Stimulated activated CD8-positive, alpha-beta memory T cell treated with anti-CD3 and anti-CD28 coated beads, Interleukin-4, amount 100 ng/mL, for 4 hours (primary cell): Measurements from ENCODE around the gene FBLN1.
"Not testable (repeated sequence)": the region's sequence is repeated elsewhere in the genome, so short reads cannot be mapped to it uniquely, and the experiment has no call there.

ENCODE experiments used
- DNase-seq, 2 donors: peaks; one replicate each; pipeline ENCODE4 v3.0.0-alpha.2; 2020; ENCODE audit warnings: low read depth in 2 of 2, low spot score in 1 of 2

The FBLN1 gene

GRCh38 chr22:45525480-45525879 lies 22.8 kb downstream of the FBLN1 start:
- no peak for DNase-seq

- DNase-seq: no peak
These were observed 23.6 kb downstream of the FBLN1 start for GRCh38 chr22:45526281-45526680.

DNA sequence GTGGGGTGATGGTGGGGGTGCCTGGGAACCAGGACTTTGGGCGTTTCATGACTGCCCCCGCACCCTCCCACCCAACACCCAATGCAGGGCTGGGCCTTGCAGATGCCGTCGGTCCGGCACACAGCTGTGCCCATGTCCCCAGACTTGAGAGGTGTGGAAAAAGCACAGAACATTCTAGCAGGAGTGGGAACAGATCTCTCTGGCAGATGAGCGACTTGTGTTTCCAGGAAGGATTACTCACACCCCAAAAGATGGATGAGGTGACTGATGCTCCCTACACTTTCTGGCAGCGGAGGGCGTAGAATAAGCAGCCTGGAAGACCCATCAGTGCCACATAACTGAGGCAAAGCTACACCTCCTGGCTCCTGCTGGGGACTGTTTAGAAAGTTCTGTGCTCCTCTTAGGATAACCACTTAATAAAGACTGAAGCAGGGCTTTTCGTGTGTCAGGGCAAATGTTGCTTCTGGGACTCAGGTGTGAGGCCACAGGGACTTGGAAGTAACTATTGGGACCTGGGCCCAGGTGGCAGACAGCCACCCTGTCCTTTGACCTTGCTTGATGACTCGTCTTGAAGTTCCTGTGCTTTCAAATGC lies 24.2 kb downstream of the FBLN1 start:
- DNase-seq: no peak

DNA sequence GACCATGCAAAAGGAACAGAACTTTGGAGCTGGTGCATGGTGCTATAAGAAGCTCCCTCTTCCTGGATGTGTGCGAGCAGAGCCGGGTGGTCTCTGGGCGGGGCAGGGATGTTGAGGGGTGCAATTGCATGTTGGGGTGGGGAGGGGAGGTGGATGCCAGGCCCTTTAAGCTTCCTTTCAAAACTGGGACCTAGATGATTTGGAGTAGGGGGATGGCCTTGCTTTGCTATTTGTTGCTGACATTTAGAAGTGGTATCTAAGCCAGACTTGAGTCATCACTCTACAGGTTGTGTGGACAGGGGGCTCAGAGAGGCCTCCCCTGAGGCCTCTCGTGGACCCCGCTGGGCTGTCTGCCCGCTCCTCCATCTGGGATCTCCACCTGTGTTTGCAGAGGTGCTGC lies 24.8 kb downstream of the FBLN1 start:
- no peak for DNase-seq

- no peak for DNase-seq
These were observed 25.4 kb downstream of the FBLN1 start for GRCh38 chr22:45528046-45528445.

- no peak for DNase-seq
These were observed 26.4 kb downstream of the FBLN1 start for GRCh38 chr22:45529105-45529504.

DNA sequence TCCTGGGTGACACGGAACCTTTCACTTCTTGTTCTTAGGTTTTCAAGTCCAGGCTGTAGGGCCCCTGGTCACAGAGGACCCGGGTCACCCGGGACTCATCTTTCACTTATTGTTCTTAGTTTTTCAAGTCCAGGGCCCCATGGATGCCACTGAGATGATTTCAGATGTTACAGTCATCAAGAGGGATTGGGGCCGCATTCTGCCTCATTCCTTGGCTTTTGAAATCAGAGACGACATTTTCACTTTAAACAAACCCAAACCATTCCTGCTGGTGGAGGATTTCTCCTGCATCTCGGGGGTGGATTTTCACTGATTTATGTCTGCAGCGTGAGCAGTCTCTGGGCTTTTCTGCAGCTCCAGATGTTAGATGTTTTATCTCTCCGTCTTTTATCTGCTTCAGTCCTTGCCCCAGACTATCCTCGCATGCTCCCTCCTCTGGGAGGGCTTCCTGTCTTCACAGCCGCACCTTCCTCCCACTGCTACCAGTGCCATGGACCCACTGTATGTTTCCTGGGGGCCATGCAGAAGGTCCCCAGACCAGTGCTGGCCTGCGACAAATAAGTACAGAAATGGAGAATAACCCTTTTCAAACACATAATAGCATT lies 27.4 kb downstream of the FBLN1 start:
- DNase-seq: no peak

DNA sequence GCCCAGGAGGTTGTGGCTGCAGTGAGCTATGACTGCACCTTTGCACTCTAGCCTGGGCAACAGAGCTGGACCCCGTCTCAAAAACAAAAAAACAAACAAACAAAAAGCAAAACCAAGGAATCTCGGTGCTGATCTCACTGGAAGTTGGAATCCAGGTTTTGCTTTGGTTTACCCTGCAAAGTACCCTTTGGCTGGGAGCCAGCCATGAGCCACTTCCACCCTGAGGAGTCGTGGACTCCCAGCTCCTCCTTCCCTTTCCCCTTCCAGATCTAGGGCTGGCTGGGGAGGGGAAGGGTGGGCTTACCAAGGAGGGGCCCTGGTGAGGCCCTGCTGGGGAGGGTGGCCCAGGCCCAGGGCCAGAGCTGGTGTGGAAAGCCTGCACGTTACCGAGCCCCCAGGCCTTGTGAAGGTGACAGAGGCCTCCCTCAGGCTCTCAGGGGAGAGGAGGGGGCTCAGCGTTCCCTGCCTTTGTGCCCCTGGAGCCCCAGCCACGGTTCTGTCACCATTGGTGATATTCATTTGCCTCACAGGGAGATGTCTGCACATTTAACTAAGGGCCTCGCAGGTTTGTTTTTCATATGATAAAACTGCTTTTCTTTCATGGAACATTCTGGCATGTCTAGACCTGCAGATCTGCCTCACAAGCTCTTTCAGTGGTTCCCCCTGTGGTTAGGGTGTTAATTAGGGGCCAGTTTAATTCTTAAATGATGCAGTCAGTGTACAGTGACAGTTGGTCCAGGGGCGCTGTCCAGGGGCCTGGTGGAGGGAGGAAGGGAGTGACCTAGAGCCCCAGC lies 29.0 kb downstream of the FBLN1 start:
- DNase-seq: no peak

GRCh38 chr22:45532235-45532631 lies 29.6 kb downstream of the FBLN1 start:
- DNase-seq: no peak

- DNase-seq: no peak
These were observed 31.0 kb downstream of the FBLN1 start for GRCh38 chr22:45533703-45534102.

DNA sequence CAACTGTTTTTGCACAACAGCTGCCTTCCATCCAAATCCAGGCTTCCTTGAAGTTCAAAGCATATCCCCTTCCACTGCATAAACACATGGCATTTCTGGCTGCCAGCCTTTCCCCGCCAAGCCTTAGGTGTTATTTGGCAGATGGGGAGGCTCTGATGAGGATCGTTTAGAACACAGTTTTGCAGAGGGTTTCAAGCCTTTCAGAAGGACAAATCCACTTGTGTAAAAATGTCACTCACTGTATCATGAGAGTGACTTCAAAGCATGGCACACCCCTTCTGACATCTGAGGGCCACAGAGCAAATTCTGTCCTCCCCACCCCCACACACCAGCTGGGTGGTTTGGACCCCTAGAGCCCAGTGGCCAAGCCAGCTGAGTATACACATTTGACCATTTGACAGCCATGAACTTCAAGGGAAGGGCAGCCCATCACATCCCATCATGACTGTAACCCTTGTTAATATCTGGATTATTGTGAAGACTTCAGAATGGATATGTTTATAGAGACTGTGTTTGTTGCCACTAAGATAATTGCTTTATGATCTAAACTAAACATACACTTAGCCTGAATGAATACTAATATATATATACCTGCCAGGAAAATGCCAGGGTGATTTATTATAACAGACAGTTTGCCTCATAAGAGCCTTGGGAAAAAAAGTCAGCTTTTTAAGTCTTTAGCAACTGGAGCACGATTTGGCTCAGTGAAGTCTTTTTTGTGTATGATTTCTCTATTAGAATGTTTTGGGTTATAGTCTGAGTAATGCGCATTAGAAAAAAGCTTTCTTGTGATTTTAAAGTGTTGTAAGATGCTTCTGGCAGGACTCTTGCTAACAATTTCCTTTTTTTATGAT lies 31.9 kb downstream of the FBLN1 start:
- DNase-seq: no peak

DNA sequence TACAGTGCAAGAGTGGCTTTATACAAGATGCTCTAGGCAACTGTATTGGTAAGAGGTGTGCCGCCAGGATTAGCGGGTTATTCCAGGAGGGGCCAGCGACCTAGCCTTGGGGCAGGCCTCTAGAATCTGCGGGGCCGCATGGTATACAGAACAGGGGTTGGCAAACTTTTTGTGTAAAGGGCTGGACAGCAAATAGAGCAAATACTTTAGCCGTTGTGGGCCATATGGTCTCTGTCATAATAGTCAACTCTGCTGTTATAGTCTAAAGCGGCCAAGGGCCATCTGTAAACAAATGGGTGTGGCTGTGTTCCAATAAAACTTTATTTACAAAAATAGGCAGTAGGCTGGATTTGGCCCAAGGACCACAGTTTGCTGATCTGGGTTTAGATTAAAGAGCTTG lies 32.6 kb downstream of the FBLN1 start:
- DNase-seq: no peak

- not testable (repeated sequence) for DNase-seq
These were observed 33.2 kb downstream of the FBLN1 start for GRCh38 chr22:45535835-45536234.

DNA sequence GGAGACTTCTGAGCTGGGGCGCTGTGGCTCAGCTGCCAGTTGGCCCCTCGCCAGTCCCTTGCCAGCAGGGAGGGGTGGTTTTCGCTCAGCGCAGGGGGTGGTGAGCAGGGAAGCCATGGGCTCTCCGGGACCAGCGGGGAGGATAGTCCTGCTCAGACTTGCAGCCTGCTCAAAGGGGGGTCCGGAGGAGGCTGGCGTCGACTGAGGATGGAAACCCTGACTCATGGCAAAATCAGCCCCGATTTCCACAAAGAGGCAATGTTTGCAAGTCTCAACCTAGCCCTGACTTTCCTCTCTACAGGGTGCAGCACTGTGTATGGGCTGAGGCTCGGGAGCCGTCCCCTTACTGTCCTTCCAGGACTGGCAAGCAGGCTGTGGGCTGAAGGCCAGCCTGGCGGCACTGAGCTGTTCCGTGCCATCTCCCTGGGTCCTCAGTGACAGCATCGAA lies 35.1 kb downstream of the FBLN1 start:
- DNase-seq: no peak

- no peak for DNase-seq
These were observed 35.6 kb downstream of the FBLN1 start for GRCh38 chr22:45538281-45538680.

- DNase-seq: no peak
These were observed 37.4 kb downstream of the FBLN1 start for GRCh38 chr22:45540122-45540521.

GRCh38 chr22:45541382-45541979 lies 38.8 kb downstream of the FBLN1 start:
- DNase-seq: no peak

DNA sequence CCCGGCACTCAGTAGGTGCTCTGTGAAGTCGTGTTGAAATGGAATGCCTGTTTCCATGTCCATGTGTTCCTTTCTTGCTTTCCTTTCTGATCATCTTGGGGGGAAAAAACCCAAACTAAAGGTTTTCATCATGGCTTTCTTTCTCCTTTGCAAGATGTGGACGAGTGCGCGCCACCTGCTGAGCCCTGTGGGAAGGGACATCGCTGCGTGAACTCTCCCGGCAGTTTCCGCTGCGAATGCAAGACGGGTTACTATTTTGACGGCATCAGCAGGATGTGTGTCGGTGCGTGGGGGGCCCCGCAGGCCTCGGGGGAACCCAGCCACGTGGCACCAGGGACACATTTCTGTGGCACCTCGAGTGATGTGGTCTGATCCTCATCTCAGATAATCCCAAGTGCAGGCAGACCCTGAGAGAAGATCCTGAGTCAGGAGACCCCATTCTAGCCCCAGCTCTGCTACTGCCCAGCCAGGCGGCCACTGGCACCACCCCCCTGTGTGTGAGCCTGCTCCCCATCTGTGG lies 39.4 kb downstream of the FBLN1 start:
- no peak for DNase-seq

- not testable (repeated sequence) for DNase-seq
These were observed 40.1 kb downstream of the FBLN1 start for GRCh38 chr22:45542736-45543135.

- DNase-seq: no peak
These were observed 40.6 kb downstream of the FBLN1 start for GRCh38 chr22:45543243-45543642.
